IMR-90 (cell line): ENCODE data around the gene KDELR1. TPM values are rescaled to one million over a fixed set of nuclear protein-coding genes. Genes with fewer than 3 reads are reported as not detected.

ENCODE experiments used
- ATAC-seq: fragments of 200-7000 bp; cut with Tn5 transposase; 2 replicates; pipeline ENCODE4 v1.9.1; 2020; ENCODE audit warnings: low read depth, mild to moderate bottlenecking, moderate library complexity
- BruUV-seq: library from RNA; stranded (reverse); fragments of 400-500 nt; replicated peaks from 2 replicates; lab custom pipeline; 2021; lab: Mats Ljungman, UMichigan
- CTCF ChIA-PET: fragments of 300-600 bp; formaldehyde crosslinking; extraction: SDS; loops from one replicate; lab custom pipeline; 2021; ENCODE audit warnings: antibody characterized with exemption; lab: Yijun Ruan, JAX
- POLR2A ChIA-PET: fragments of 300-600 bp; sonication (Branson Sonifier 250); formaldehyde crosslinking; loops from one replicate; lab custom pipeline; 2022; ENCODE audit warnings: antibody characterized with exemption; ENCODE audit not compliant: unreplicated experiment; lab: Charles Lee
- DNase-seq: peaks from one replicate; pipeline ENCODE4 v3.0.0; 2013
- H2AFZ ChIP-seq: replicated peaks from 2 replicates; pipeline ENCODE3; 2013; ENCODE audit warnings: low read length, mild to moderate bottlenecking; ENCODE audit not compliant: poor library complexity
- H2AK5ac ChIP-seq: 2 replicates; pipeline ENCODE4 v1.6.1; 2013; ENCODE audit warnings: low read depth, low read length, inconsistent platforms
- H2AK9ac ChIP-seq: replicated peaks from 2 replicates; pipeline ENCODE3; 2013; ENCODE audit warnings: mild to moderate bottlenecking, low read depth, low read length, moderate library complexity; ENCODE audit not compliant: poor library complexity
- H2BK120ac ChIP-seq: 2 replicates; pipeline ENCODE4 v1.6.1; 2013; ENCODE audit warnings: low read depth, low read length, inconsistent platforms
- H2BK15ac ChIP-seq: 3 replicates; pipeline ENCODE4 v1.6.1; 2013; ENCODE audit warnings: low read depth, low read length, inconsistent platforms
- H2BK20ac ChIP-seq: 2 replicates; pipeline ENCODE4 v1.6.1; 2013; ENCODE audit warnings: low read depth, mild to moderate bottlenecking, inconsistent platforms, low read length, moderate library complexity
- H2BK5ac ChIP-seq: 2 replicates; pipeline ENCODE4 v1.6.1; 2013; ENCODE audit warnings: mild to moderate bottlenecking, low read depth, low read length, inconsistent platforms; ENCODE audit not compliant: poor library complexity, severe bottlenecking
- H3K14ac ChIP-seq: replicated peaks from 2 replicates; pipeline ENCODE4 v1.6.1; 2013; ENCODE audit warnings: low read depth, low read length, inconsistent platforms
- H3K18ac ChIP-seq: 2 replicates; pipeline ENCODE4 v1.6.1; 2013; ENCODE audit warnings: low read depth, low read length, control low read depth
- H3K23ac ChIP-seq: 2 replicates; pipeline ENCODE4 v1.6.1; 2013; ENCODE audit warnings: low read depth, low read length, inconsistent platforms
- H3K27ac ChIP-seq: 2 replicates; pipeline ENCODE4 v1.5.1; 2013; ENCODE audit warnings: mild to moderate bottlenecking, control low read depth, low read length; ENCODE audit not compliant: insufficient read depth
- H3K27me3 ChIP-seq: 2 replicates; pipeline ENCODE4 v1.6.1; 2013; ENCODE audit warnings: low read length; ENCODE audit not compliant: control insufficient read depth, insufficient read depth
- H3K36me3 ChIP-seq: 2 replicates; pipeline ENCODE4 v1.6.1; 2013; ENCODE audit warnings: low read length, mixed read lengths; ENCODE audit not compliant: control insufficient read depth, insufficient read depth
- H3K4ac ChIP-seq: 2 replicates; pipeline ENCODE4 v1.6.1; 2013; ENCODE audit warnings: low read depth, low read length, inconsistent platforms
- H3K4me1 ChIP-seq: 2 replicates; pipeline ENCODE4 v1.6.1; 2013; ENCODE audit warnings: low read length, mixed read lengths; ENCODE audit not compliant: control insufficient read depth, insufficient read depth
- H3K4me2 ChIP-seq: 2 replicates; pipeline ENCODE4 v1.6.1; 2013; ENCODE audit warnings: low read depth, mild to moderate bottlenecking, control low read depth, low read length, moderate library complexity
- H3K4me3 ChIP-seq: 2 replicates; pipeline ENCODE4 v1.5.1; 2013; ENCODE audit warnings: low read depth, mild to moderate bottlenecking, control low read depth, low read length, moderate library complexity; ENCODE audit not compliant: insufficient read depth
- H3K56ac ChIP-seq: 2 replicates; pipeline ENCODE4 v1.6.1; 2013; ENCODE audit warnings: low read length, inconsistent platforms; ENCODE audit not compliant: insufficient read depth; ENCODE audit errors: extremely low read depth
- H3K79me1 ChIP-seq, 2 experiments: 2 replicates each; pipeline ENCODE4 v1.6.1; 2013; ENCODE audit warnings: low read length in 2 of 2, inconsistent platforms in 1 of 2, low read depth in 1 of 2
- H3K9ac ChIP-seq: 2 replicates; pipeline ENCODE4 v1.6.1; 2013; ENCODE audit warnings: low read depth, low read length, control low read depth
- H3K9me1 ChIP-seq: 2 replicates; pipeline ENCODE4 v1.6.1; 2013; ENCODE audit warnings: low read length, inconsistent platforms; ENCODE audit not compliant: insufficient read depth
- H3K9me3 ChIP-seq: 2 replicates; pipeline ENCODE4 v1.6.1; 2013; ENCODE audit warnings: low read length; ENCODE audit not compliant: control insufficient read depth, insufficient read depth
- H4K20me1 ChIP-seq: 2 replicates; pipeline ENCODE4 v1.6.1; 2013; ENCODE audit warnings: low read length, inconsistent platforms; ENCODE audit not compliant: insufficient read depth
- H4K5ac ChIP-seq: 2 replicates; pipeline ENCODE4 v1.6.1; 2013; ENCODE audit warnings: mild to moderate bottlenecking, low read depth, low read length, control low read depth
- H4K8ac ChIP-seq, 2 experiments: 2 replicates each; pipeline ENCODE4 v1.6.1; 2013; ENCODE audit warnings: low read depth in 2 of 2, low read length in 2 of 2, control low read depth in 1 of 2, inconsistent platforms in 1 of 2
- H4K91ac ChIP-seq: 2 replicates; pipeline ENCODE4 v1.6.1; 2013; ENCODE audit warnings: low read depth, low read length, inconsistent platforms; ENCODE audit not compliant: insufficient read depth
- BHLHE40 ChIP-seq: fragments of 150-350 bp; IDR thresholded peaks from 2 replicates; pipeline ENCODE4 v1.6.1; 2016; ENCODE audit warnings: mild to moderate bottlenecking, low read depth, low read length
- CEBPB ChIP-seq: IDR thresholded peaks from 2 replicates; pipeline ENCODE4 v1.6.1; 2012; ENCODE audit warnings: low read depth, low read length, improper control_type of control experiment
- CHD1 ChIP-seq: IDR thresholded peaks from 2 replicates; pipeline ENCODE4 v1.6.1; 2012; ENCODE audit warnings: low read depth, low read length, improper control_type of control experiment
- ELK1 ChIP-seq: fragments of 150-350 bp; IDR thresholded peaks from 2 replicates; pipeline ENCODE4 v1.6.1; 2016; ENCODE audit warnings: low read depth, mild to moderate bottlenecking, low read length, moderate library complexity, borderline replicate concordance
- FOS ChIP-seq: fragments of 150-350 bp; IDR thresholded peaks from 2 replicates; pipeline ENCODE4 v1.6.1; 2016; ENCODE audit warnings: low read depth, low read length
- MAFK ChIP-seq: IDR thresholded peaks from 2 replicates; pipeline ENCODE4 v1.6.1; 2012; ENCODE audit warnings: low read depth, low read length, improper control_type of control experiment
- MAZ ChIP-seq: IDR thresholded peaks from 2 replicates; pipeline ENCODE4 v1.6.1; 2012; ENCODE audit warnings: low read depth, mild to moderate bottlenecking, low read length, improper control_type of control experiment, moderate library complexity, borderline replicate concordance
- POLR2A ChIP-seq: IDR thresholded peaks from 2 replicates; pipeline ENCODE4 v1.6.1; 2012; ENCODE audit warnings: mild to moderate bottlenecking, low read depth, low read length
- RAD21 ChIP-seq: IDR thresholded peaks from 2 replicates; pipeline ENCODE4 v1.6.1; 2012; ENCODE audit warnings: low read length, improper control_type of control experiment
- RFX5 ChIP-seq: IDR thresholded peaks from 2 replicates; pipeline ENCODE4 v1.8.0; 2012; ENCODE audit warnings: low read depth, mild to moderate bottlenecking, low read length, moderate library complexity
- WGBS, 2 experiments: methylation state at CpG; one replicate each; pipeline versions ENCODE4 v1.1.5 to v1.1.7; 2013; ENCODE audit warnings: missing lambda C conversion rate in 2 of 2; ENCODE audit not compliant: insufficient read length in 1 of 2; ENCODE audit errors: extremely low coverage in 2 of 2; 5-methylcytosine and 5-hydroxymethylcytosine counted together
- dilution Hi-C: fragments of 300-500 bp; cut with HindIII; formaldehyde crosslinking; loops from one replicate; pipeline ENCODE4 v1.14.3; 2018; ENCODE audit warnings: low sequenced_read_pairs; ENCODE audit not compliant: unreplicated experiment
- in situ Hi-C: fragments of 300-500 bp; cut with MboI; formaldehyde crosslinking; loops from 3 replicates; pipeline ENCODE4 v1.14.3; 2019; ENCODE audit warnings: low sequenced_read_pairs, inconsistent platforms, mixed read lengths
- intact Hi-C: fragments of 100-400 bp; cut with micrococcal nuclease; formaldehyde crosslinking; loops from 2 replicates; pipeline ENCODE4 v1.10.0; 2022
- polyA plus RNA-seq, 3 experiments: library from polyadenylated mRNA; depleted of rRNA; stranded (reverse); fragments of >200 nt; gene quantifications; 2 replicates each; pipeline ENCODE4 v1.2.3, GENCODE V29; 2012; ENCODE audit warnings: low replicate concordance in 1 of 3
- total RNA-seq: library from RNA; depleted of rRNA; stranded (reverse); fragments of >200 nt; gene quantifications from 2 replicates; pipeline ENCODE4 v1.2.3, GENCODE V29; 2012

The KDELR1 gene
- total and polyA plus RNA-seq, 2 of the 4 experiments (the other 2 are of a cell fraction) = 58.8 to 180 TPM

DNA sequence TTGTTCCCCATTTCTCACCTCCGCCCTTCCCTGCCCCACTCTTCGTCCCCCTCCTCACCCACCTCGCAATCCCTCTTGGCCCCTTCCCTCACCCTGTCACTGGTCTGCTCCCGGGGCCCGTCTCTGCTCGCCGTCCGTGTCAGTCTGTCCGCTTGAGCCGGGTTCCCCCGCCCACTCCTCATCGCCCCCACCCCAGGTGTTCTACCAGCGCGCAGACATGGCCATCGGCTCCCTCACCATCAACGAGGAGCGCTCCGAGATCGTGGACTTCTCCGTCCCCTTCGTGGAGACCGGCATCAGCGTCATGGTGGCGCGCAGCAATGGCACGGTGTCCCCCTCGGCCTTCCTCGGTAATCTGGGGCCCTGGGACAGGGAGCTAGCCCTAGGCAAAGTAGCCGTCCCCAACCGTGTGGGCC, 24.5 kb upstream of the KDELR1 start:
- Histone ChIP-seq H3K4me3 (no peak overlapping the region), H3K14ac (no peak overlapping the region), H4K91ac (no peak overlapping the region), H3K36me3 (no peaks in the 10 kb centered on the region), H4K5ac (no peak overlapping the region), H3K4me2 (no peak overlapping the region; the same call in 1 of the 2 replicates), H2BK120ac (no peak overlapping the region), H2AFZ (peak overlapping the region; percentile 85), H3K23ac (no peak overlapping the region), H3K27ac (no peak overlapping the region), H3K4ac (no peak overlapping the region), H3K4me1 (peaks cover 7% of the 10 kb centered on the region), H3K9me3 (no peaks in the 10 kb centered on the region; the same call in 1 of the 2 replicates), H2AK9ac (peak overlapping the region; percentile 55), H2BK5ac (no peak overlapping the region), H3K9ac (no peak overlapping the region), H2BK20ac (no peak overlapping the region), H3K27me3 (peaks cover 4% of the 10 kb centered on the region; the same call in 1 of the 2 replicates), H2AK5ac (peak overlapping the region; percentile 50; the same call in 1 of the 2 replicates), H3K79me1 (no peaks in the 10 kb centered on the region; a peak in 1 of 4 replicates), H2BK15ac (no peak overlapping the region), H3K9me1 (peaks cover 4% of the 10 kb centered on the region; the same call in 1 of the 2 replicates), H4K8ac (no peak overlapping the region), H4K20me1 (no peaks in the 10 kb centered on the region), H3K56ac (no peak overlapping the region), H3K18ac (no peak overlapping the region)
- POLR2A ChIA-PET = no interaction called here
- in situ Hi-C loops (no loop called here), intact Hi-C loops (no loop called here), dilution Hi-C loops (no loop called here)
- BruUV-seq = no TSS peak
- ATAC-seq = no peak
- no peak for DNase-seq
- TF ChIP-seq CHD1 (no peak), CEBPB (no peak), ELK1 (no peak), RAD21 (no peak), MAFK (no peak), FOS (no peak), BHLHE40 (no peak), MAZ (no peak), POLR2A (no peak), RFX5 (no peak)
- CTCF ChIA-PET = interaction anchor here (0.5 kb wide), 1 partner anchor 7 kb away, joined by 4 read pairs; no protein-coding TSS in a partner anchor
- 57% methylated on average over 23 of the region's 30 CpGs; no CpG with 5 or more reads in 1 of the 2 experiments for WGBS, 2 experiments
